ENCODE data around the gene WDR36. TPM values are rescaled to one million over a fixed set of nuclear protein-coding genes. Genes with fewer than 3 reads are reported as not detected.
A peak's percentile ranks its signal among the peaks of the same experiment; 100 is the strongest.

Gene WDR36
- total and polyA plus RNA-seq, 9 of the 15 experiments (the other 6 are each of a cell fraction or from before 2014, with no cell fraction given): 25.7 to 68.0 (median 41.5) TPM

GRCh38 chr5:111172504-111172903 is 80.4 kb downstream of the WDR36 start:
- H3K27ac ChIP-seq (ENCODE audit: extremely low read depth, low read depth, low read length): no peak overlapping the region
- BruUV-seq (replicated peaks): no TSS peak
- in situ Hi-C loops (cut with MboI) (no loop called here), intact Hi-C loops (cut with micrococcal nuclease) (no loop called here)
- DNase-seq (ENCODE audit: extremely low read depth in 1 of 4, low spot score in 3 of 4) (peak; percentile 5 to 24 (median 15)), ATAC-seq (peak; percentile 49; the same call in 1 of the 3 replicates), FAIRE-seq (no peak)
- H3K9me3 ChIP-seq (replicated peaks; ENCODE audit: control insufficient read depth, insufficient read depth, low read depth, low read length): no peaks in the 10 kb centered on the region
- H3K4me2 ChIP-seq (ENCODE audit: insufficient read depth, low read length): no peak overlapping the region
- no peak overlapping the region for H3K4me3 ChIP-seq
- no peaks in the 10 kb centered on the region for H3K36me3 ChIP-seq (ENCODE audit: control insufficient read depth, insufficient read depth, low read length)
- no peak for TF ChIP-seq POU5F1 (IDR thresholded peaks at IDR 0.05; ENCODE audit: borderline replicate concordance, low read depth, low read length, partially characterized antibody)
- no peak for TF ChIP-seq ZNF165 (CRISPR knock-in tag; IDR thresholded peaks at IDR 0.05; ENCODE audit: borderline replicate concordance)
- TF ChIP-seq KLF13 (tag; IDR thresholded peaks at IDR 0.05; ENCODE audit: borderline replicate concordance, low read depth): no peak
- no peak for TF ChIP-seq TAF1 (IDR thresholded peaks at IDR 0.05; ENCODE audit: control insufficient read depth, extremely low read depth, insufficient read depth, low read length, severe bottlenecking)
- TF ChIP-seq PHF21A (IDR thresholded peaks at IDR 0.05; ENCODE audit: borderline replicate concordance, low read depth): no peak
- TF ChIP-seq HNRNPL (IDR thresholded peaks at IDR 0.05; ENCODE audit: low read depth, low read length): no peak
- no peak for TF ChIP-seq LEF1 (IDR thresholded peaks at IDR 0.05)
- no peak for TF ChIP-seq POLR3G (IDR thresholded peaks at IDR 0.05; ENCODE audit: extremely low read depth, insufficient read length, insufficient replicate concordance)
- TF ChIP-seq TFAP4 (CRISPR knock-in tag; IDR thresholded peaks at IDR 0.05; ENCODE audit: borderline replicate concordance): no peak
- TF ChIP-seq ZNF217 (CRISPR knock-in tag; IDR thresholded peaks at IDR 0.05): no peak
- TF ChIP-seq STAT6 (CRISPR knock-in tag; IDR thresholded peaks at IDR 0.05): no peak
- TF ChIP-seq TAF7 (tag; IDR thresholded peaks at IDR 0.05): no peak
- TF ChIP-seq RAD21 (CRISPR knock-in tag; conservative IDR thresholded peaks at IDR 0.05 in 1 of 2, IDR thresholded peaks at IDR 0.05 in 1 of 2): no peak
- no peak for TF ChIP-seq ZNF124 (CRISPR knock-in tag; IDR thresholded peaks at IDR 0.05)
- no peak for TF ChIP-seq CHD1 (IDR thresholded peaks at IDR 0.05; ENCODE audit: low read length)
- TF ChIP-seq MCM7 (IDR thresholded peaks at IDR 0.05): no peak
- no peak for TF ChIP-seq ELK3 (CRISPR knock-in tag; IDR thresholded peaks at IDR 0.05)
- TF ChIP-seq KDM4B (IDR thresholded peaks at IDR 0.05; ENCODE audit: borderline replicate concordance in 2 of 2, low read depth in 1 of 2): no peak
- H3K9ac ChIP-seq (ENCODE audit: insufficient read depth in 1 of 2, low read depth in 2 of 2, low read length in 2 of 2): no peak overlapping the region
- no peaks in the 10 kb centered on the region for H4K20me1 ChIP-seq (replicated peaks; ENCODE audit: control insufficient read depth, insufficient read depth, low read length)
- WGBS (ENCODE audit: insufficient coverage, low coverage, missing lambda C conversion rate): 0% methylated on average over 3 of the region's 3 CpGs
- H2AFZ ChIP-seq (ENCODE audit: low read depth, low read length): no peak overlapping the region
- ChIA-PET CTCF (ENCODE audit: low intra/inter-chr PET ratio) (no interaction called here), POLR2A (no interaction called here)
- no peaks in the 10 kb centered on the region for H3K27me3 ChIP-seq (ENCODE audit: control insufficient read depth in 2 of 2, insufficient read depth in 2 of 2, low read length in 2 of 2)
- no peaks in the 10 kb centered on the region for H3K79me2 ChIP-seq (ENCODE audit: control insufficient read depth, insufficient read depth, low read length)
- H3K9me1 ChIP-seq (ENCODE audit: control insufficient read depth, insufficient read depth, low read length): no peaks in the 10 kb centered on the region
- no peaks in the 10 kb centered on the region for H3K4me1 ChIP-seq (replicated peaks in 1 of 2; ENCODE audit: control insufficient read depth in 2 of 2, insufficient read depth in 2 of 2, low read length in 2 of 2)
